Neural cell (in vitro differentiated cells): ENCODE data around the gene TTYH3. TPM values are rescaled to one million over a fixed set of nuclear protein-coding genes. Genes with fewer than 3 reads are reported as not detected.

ENCODE experiments used
- H2AFZ ChIP-seq: fragments of 200-600, 300-800 bp; sonication (generic), shearing (Covaris generic); 2 replicates; pipeline ENCODE4 v1.6.0; 2014; ENCODE audit warnings: low read depth, mild to moderate bottlenecking, antibody characterized with exemption, low read length, moderate library complexity
- H3F3A ChIP-seq: fragments of 200-600 bp; shearing (Covaris generic); 2 replicates; pipeline ENCODE4 v1.6.1; 2016; ENCODE audit warnings: mild to moderate bottlenecking, moderate library complexity, mixed read lengths, antibody characterized with exemption, low read length; ENCODE audit not compliant: insufficient read depth, poor library complexity, severe bottlenecking
- H3K27ac ChIP-seq: fragments of 200-600, 300-800 bp; sonication (generic), shearing (Covaris generic); 2 replicates; pipeline ENCODE4 v1.5.1; 2014; ENCODE audit warnings: mild to moderate bottlenecking, low read length, moderate library complexity
- H3K27me3 ChIP-seq: fragments of 300-800, 200-600 bp; sonication (generic), shearing (Covaris generic); 2 replicates; pipeline ENCODE4 v1.6.0; 2014; ENCODE audit warnings: mild to moderate bottlenecking, low read depth, low read length, moderate library complexity; ENCODE audit not compliant: insufficient read depth
- H3K36me3 ChIP-seq: fragments of 300-800, 200-600 bp; sonication (generic), shearing (Covaris generic); 2 replicates; pipeline ENCODE4 v1.5.1; 2014; ENCODE audit warnings: mild to moderate bottlenecking, antibody characterized with exemption, low read length, moderate library complexity; ENCODE audit not compliant: insufficient read depth
- H3K4me2 ChIP-seq: fragments of 300-800, 200-600 bp; sonication (generic), shearing (Covaris generic); 2 replicates; pipeline ENCODE4 v1.6.0; 2014; ENCODE audit warnings: mild to moderate bottlenecking, low read length
- H3K4me3 ChIP-seq: fragments of 300-800, 200-600 bp; sonication (generic), shearing (Covaris generic); 2 replicates; pipeline ENCODE4 v1.5.1; 2014; ENCODE audit warnings: mild to moderate bottlenecking, low read length, moderate library complexity
- H3K79me2 ChIP-seq: fragments of 200-600 bp; shearing (Covaris generic); replicated peaks from 2 replicates; pipeline ENCODE4 v1.6.0; 2014; ENCODE audit warnings: mild to moderate bottlenecking, low read length, moderate library complexity; ENCODE audit not compliant: insufficient read depth
- H3K9ac ChIP-seq: fragments of 300-800, 200-600 bp; sonication (generic), shearing (Covaris generic); 2 replicates; pipeline ENCODE4 v1.6.1; 2016; ENCODE audit warnings: mild to moderate bottlenecking, low read length, mixed read lengths
- H3K9me2 ChIP-seq: fragments of 200-600 bp; shearing (Covaris generic); 2 replicates; pipeline ENCODE4 v1.6.1; 2016; ENCODE audit warnings: mild to moderate bottlenecking, low read length, mixed read lengths; ENCODE audit not compliant: insufficient read depth
- H3K9me3 ChIP-seq: fragments of 200-600, 300-800 bp; sonication (generic), shearing (Covaris generic); 2 replicates; pipeline ENCODE4 v1.6.1; 2016; ENCODE audit warnings: mild to moderate bottlenecking, mixed run types, low read length, moderate library complexity, mixed read lengths
- H4K20me1 ChIP-seq: fragments of 200-600 bp; shearing (Covaris generic); 2 replicates; pipeline ENCODE4 v1.6.1; 2016; ENCODE audit warnings: mild to moderate bottlenecking, mixed run types; ENCODE audit not compliant: insufficient read depth
- EP300 ChIP-seq: fragments of 450-650 bp; conservative IDR thresholded peaks from 2 replicates; pipeline ENCODE4 v1.6.1; 2014; ENCODE audit warnings: antibody characterized with exemption, mild to moderate bottlenecking, moderate library complexity; ENCODE audit not compliant: poor library complexity, severe bottlenecking
- EZH2 ChIP-seq: fragments of 200-600, 300-800 bp; shearing (Covaris generic), sonication (generic); IDR thresholded peaks from 2 replicates; pipeline ENCODE4 v1.6.1; 2014; ENCODE audit warnings: antibody characterized with exemption, low read length, borderline replicate concordance, mild to moderate bottlenecking; ENCODE audit not compliant: insufficient read depth, poor library complexity, severe bottlenecking
- MXI1 ChIP-seq: fragments of 450-650 bp; conservative IDR thresholded peaks from 2 replicates; pipeline ENCODE4 v1.6.1; 2014; ENCODE audit warnings: antibody characterized with exemption, mild to moderate bottlenecking; ENCODE audit not compliant: poor library complexity, severe bottlenecking
- POLR2AphosphoS5 ChIP-seq: IDR thresholded peaks from 2 replicates; pipeline ENCODE4 v1.6.1; 2012
- RAD21 ChIP-seq: fragments of 450-650 bp; conservative IDR thresholded peaks from 2 replicates; pipeline ENCODE4 v1.6.1; 2014; ENCODE audit warnings: antibody characterized with exemption, mild to moderate bottlenecking, moderate library complexity
- SMC3 ChIP-seq: fragments of 450-650 bp; conservative IDR thresholded peaks from 2 replicates; pipeline ENCODE4 v1.6.1; 2014; ENCODE audit warnings: antibody characterized with exemption, mild to moderate bottlenecking, moderate library complexity; ENCODE audit not compliant: poor library complexity
- TAF1 ChIP-seq: IDR thresholded peaks from 2 replicates; pipeline ENCODE4 v1.6.1; 2012; ENCODE audit warnings: low read depth
- polyA plus RNA-seq: library from polyadenylated mRNA; depleted of rRNA; stranded (reverse); fragments of >200 nt; gene quantifications from 2 replicates; pipeline ENCODE4 v1.2.3, GENCODE V29; 2014
- TF ChIP-seq, protein P1 (sequence below): IDR thresholded peaks from 2 replicates; pipeline ENCODE4 v1.6.1; 2012; ENCODE audit warnings: borderline replicate concordance
- TF ChIP-seq, protein P2 (sequence below): fragments of 450-650 bp; IDR thresholded peaks from 2 replicates; pipeline ENCODE4 v1.5.1; 2014; ENCODE audit warnings: antibody characterized with exemption, mild to moderate bottlenecking, moderate library complexity; ENCODE audit not compliant: poor library complexity, severe bottlenecking

The TTYH3 gene
- polyA plus RNA-seq, 1 donor from 2014 or later = 17.0 TPM

DNA sequence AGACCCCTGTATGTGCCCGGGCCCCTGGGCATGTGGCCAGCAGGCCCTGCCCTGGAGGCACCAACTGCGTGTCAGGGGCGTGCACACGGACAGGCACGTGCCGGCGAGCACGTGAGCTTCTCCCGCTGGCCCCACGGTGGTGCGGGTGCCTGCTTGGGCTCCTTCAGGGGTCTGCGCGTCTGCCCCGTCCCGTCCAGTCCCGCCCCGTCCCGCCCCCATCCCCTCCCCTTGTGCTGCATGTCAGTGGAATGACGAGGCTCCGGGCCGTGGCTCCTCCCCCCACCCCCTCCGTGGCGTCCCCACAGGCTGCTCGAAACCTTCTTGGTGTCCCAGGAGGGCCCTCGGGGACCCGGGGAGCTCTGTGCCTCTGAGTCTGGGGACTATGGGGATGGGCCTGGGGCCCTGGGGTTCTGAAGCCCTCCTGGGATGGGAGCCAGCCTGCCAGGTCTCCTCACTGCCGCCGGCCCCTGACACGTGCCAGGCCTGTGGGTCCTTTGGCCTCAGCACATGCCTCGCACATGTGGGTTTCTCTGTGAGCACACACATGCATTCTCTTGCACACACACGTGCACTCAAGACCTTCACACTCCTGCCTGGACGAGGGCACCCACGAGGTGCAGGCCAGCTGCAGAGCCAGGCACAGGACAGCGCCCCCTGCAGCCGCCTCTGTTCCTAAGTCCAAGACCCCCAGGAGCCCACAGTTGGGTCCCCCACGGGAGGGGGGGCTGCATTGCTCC lies 28.7 kb downstream of the TTYH3 start:
- H3K4me2 ChIP-seq = no peak overlapping the region
- no peaks in the 10 kb centered on the region for H4K20me1 ChIP-seq
- no peak overlapping the region for H3K9ac ChIP-seq
- H3F3A ChIP-seq = no peaks in the 10 kb centered on the region
- H3K79me2 ChIP-seq = no peaks in the 10 kb centered on the region
- no peak overlapping the region for H2AFZ ChIP-seq
- H3K27me3 ChIP-seq = no peaks in the 10 kb centered on the region
- no peaks in the 10 kb centered on the region for H3K9me3 ChIP-seq
- H3K9me2 ChIP-seq = no peaks in the 10 kb centered on the region
- TF ChIP-seq TAF1 (no peak), SMC3 (no peak), RAD21 (no peak), EP300 (no peak), EZH2 (no peak), POLR2AphosphoS5 (no peak), MXI1 (no peak)
- TF ChIP-seq, protein P1, sequence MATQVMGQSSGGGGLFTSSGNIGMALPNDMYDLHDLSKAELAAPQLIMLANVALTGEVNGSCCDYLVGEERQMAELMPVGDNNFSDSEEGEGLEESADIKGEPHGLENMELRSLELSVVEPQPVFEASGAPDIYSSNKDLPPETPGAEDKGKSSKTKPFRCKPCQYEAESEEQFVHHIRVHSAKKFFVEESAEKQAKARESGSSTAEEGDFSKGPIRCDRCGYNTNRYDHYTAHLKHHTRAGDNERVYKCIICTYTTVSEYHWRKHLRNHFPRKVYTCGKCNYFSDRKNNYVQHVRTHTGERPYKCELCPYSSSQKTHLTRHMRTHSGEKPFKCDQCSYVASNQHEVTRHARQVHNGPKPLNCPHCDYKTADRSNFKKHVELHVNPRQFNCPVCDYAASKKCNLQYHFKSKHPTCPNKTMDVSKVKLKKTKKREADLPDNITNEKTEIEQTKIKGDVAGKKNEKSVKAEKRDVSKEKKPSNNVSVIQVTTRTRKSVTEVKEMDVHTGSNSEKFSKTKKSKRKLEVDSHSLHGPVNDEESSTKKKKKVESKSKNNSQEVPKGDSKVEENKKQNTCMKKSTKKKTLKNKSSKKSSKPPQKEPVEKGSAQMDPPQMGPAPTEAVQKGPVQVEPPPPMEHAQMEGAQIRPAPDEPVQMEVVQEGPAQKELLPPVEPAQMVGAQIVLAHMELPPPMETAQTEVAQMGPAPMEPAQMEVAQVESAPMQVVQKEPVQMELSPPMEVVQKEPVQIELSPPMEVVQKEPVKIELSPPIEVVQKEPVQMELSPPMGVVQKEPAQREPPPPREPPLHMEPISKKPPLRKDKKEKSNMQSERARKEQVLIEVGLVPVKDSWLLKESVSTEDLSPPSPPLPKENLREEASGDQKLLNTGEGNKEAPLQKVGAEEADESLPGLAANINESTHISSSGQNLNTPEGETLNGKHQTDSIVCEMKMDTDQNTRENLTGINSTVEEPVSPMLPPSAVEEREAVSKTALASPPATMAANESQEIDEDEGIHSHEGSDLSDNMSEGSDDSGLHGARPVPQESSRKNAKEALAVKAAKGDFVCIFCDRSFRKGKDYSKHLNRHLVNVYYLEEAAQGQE = no peak
- TF ChIP-seq, protein P2, sequence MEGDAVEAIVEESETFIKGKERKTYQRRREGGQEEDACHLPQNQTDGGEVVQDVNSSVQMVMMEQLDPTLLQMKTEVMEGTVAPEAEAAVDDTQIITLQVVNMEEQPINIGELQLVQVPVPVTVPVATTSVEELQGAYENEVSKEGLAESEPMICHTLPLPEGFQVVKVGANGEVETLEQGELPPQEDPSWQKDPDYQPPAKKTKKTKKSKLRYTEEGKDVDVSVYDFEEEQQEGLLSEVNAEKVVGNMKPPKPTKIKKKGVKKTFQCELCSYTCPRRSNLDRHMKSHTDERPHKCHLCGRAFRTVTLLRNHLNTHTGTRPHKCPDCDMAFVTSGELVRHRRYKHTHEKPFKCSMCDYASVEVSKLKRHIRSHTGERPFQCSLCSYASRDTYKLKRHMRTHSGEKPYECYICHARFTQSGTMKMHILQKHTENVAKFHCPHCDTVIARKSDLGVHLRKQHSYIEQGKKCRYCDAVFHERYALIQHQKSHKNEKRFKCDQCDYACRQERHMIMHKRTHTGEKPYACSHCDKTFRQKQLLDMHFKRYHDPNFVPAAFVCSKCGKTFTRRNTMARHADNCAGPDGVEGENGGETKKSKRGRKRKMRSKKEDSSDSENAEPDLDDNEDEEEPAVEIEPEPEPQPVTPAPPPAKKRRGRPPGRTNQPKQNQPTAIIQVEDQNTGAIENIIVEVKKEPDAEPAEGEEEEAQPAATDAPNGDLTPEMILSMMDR = no peak
- H3K27ac ChIP-seq = no peak overlapping the region
- no peak overlapping the region for H3K4me3 ChIP-seq
- no peaks in the 10 kb centered on the region for H3K36me3 ChIP-seq

DNA sequence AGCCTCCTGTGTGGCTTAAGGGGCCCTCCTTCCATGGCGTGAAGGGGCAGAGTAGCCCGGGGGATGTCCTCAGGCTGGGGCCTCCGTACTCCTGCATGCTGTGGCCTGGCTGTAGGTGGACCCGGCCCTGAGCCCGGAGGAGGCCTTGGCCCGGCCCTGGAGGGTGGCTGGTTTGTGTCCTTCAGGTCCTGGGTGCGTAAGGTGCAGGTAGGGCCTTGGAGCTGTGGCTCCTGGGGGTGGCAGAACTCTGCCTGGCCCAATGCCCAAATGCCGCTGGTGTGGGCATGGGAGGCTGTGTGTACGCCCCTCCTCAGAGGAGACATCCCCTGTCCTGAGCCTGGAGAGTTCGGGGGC lies 29.3 kb downstream of the TTYH3 start:
- no peak overlapping the region for H3K27ac ChIP-seq
- H3K4me3 ChIP-seq = no peak overlapping the region
- H2AFZ ChIP-seq = no peak overlapping the region
- H3K79me2 ChIP-seq = no peaks in the 10 kb centered on the region
- no peaks in the 10 kb centered on the region for H3K9me3 ChIP-seq
- no peaks in the 10 kb centered on the region for H3K9me2 ChIP-seq
- no peak overlapping the region for H3K4me2 ChIP-seq
- TF ChIP-seq EP300 (no peak), TAF1 (no peak), POLR2AphosphoS5 (no peak), EZH2 (no peak)
- TF ChIP-seq, protein P2 = no peak
- TF ChIP-seq, protein P1 = no peak
- H3F3A ChIP-seq = no peaks in the 10 kb centered on the region
- no peaks in the 10 kb centered on the region for H3K27me3 ChIP-seq
- H3K9ac ChIP-seq = no peak overlapping the region
- no peaks in the 10 kb centered on the region for H3K36me3 ChIP-seq
- H4K20me1 ChIP-seq = no peaks in the 10 kb centered on the region
